HT1080 (cell line): ENCODE data around the gene LDLRAP1. TPM values are rescaled to one million over a fixed set of nuclear protein-coding genes. Genes with fewer than 3 reads are reported as not detected.

ENCODE experiments used
- total RNA-seq: library from RNA; depleted of rRNA; stranded (reverse); fragments of >200 nt; shearing (Covaris generic); gene quantifications from 2 replicates; pipeline ENCODE4 v1.2.3, GENCODE V29; 2014; rRNA removed

The LDLRAP1 gene
- total RNA-seq, 1 experiment from 2014 or later = 13.8 TPM

Other genes starting within 250 kb of the LDLRAP1 start
- 100 and 114 TPM in 2 replicates for gene TMEM50A, start 205.3 kb upstream of the LDLRAP1 start, total RNA-seq
- 0.16 TPM in 1 of 2 replicates, not detected in the other for gene RHCE, start 122.8 kb upstream of the LDLRAP1 start, total RNA-seq
- 10.5 and 10.7 TPM in 2 replicates for gene MACO1, start 112.7 kb upstream of the LDLRAP1 start, total RNA-seq
- gene MAN1C1, start 73.2 kb downstream of the LDLRAP1 start, total RNA-seq = not detected in 2 replicates